ENCODE measurements around the gene ATF5. TPM values are rescaled to one million over a fixed set of nuclear protein-coding genes. Genes with fewer than 3 reads are reported as not detected.

The ATF5 gene
- 5.1 and 5.2 TPM in 2 replicates for total RNA-seq

GRCh38 chr19:49929121-49929610, at the start of gene ATF5, which contains the start of gene NUP62:
ATF5 (plus strand) TSS chr19:49929205; CDS start chr19:49930851, 1,646 bp downstream.
NUP62 (minus strand) TSS chr19:49929504; CDS start chr19:49909807, 19,697 bp downstream.
- DNase-seq (ENCODE audit: low read depth, low spot score): no peak

GRCh38 chr19:49879243-49879963, 49.6 kb upstream of the ATF5 start:
- DNase-seq (ENCODE audit: low read depth, low spot score): no peak

- no peak for DNase-seq (ENCODE audit: low read depth, low spot score)
These were observed 48.7 kb upstream of the ATF5 start for GRCh38 chr19:49880162-49880869.

GRCh38 chr19:49881186-49881585, 47.8 kb upstream of the ATF5 start:
- DNase-seq (ENCODE audit: low read depth, low spot score): no peak

- DNase-seq (ENCODE audit: low read depth, low spot score): no peak
These were observed 47.2 kb upstream of the ATF5 start for GRCh38 chr19:49881672-49882394.

GRCh38 chr19:49882643-49883042, 46.4 kb upstream of the ATF5 start:
- DNase-seq (ENCODE audit: low read depth, low spot score): no peak

- no peak for DNase-seq (ENCODE audit: low read depth, low spot score)
These were observed 45.9 kb upstream of the ATF5 start for GRCh38 chr19:49883094-49883493.

- no peak for DNase-seq (ENCODE audit: low read depth, low spot score)
These were observed 44.9 kb upstream of the ATF5 start for GRCh38 chr19:49884109-49884508.

GRCh38 chr19:49884760-49885159, 44.2 kb upstream of the ATF5 start:
- no peak for DNase-seq (ENCODE audit: low read depth, low spot score)

GRCh38 chr19:49887037-49887664, 41.9 kb upstream of the ATF5 start:
- no peak for DNase-seq (ENCODE audit: low read depth, low spot score)

- DNase-seq (ENCODE audit: low read depth, low spot score): no peak
These were observed 41.1 kb upstream of the ATF5 start for GRCh38 chr19:49887665-49888509.

- no peak for DNase-seq (ENCODE audit: low read depth, low spot score)
These were observed 40.5 kb upstream of the ATF5 start for GRCh38 chr19:49888510-49888824.

GRCh38 chr19:49889038-49889686, 39.8 kb upstream of the ATF5 start:
- DNase-seq (ENCODE audit: low read depth, low spot score): no peak

- DNase-seq (ENCODE audit: low read depth, low spot score): no peak
These were observed 39.2 kb upstream of the ATF5 start for GRCh38 chr19:49889687-49890348.

- no peak for DNase-seq (ENCODE audit: low read depth, low spot score)
These were observed 38.4 kb upstream of the ATF5 start for GRCh38 chr19:49890349-49891311.

GRCh38 chr19:49891393-49891792, 37.6 kb upstream of the ATF5 start:
- DNase-seq (ENCODE audit: low read depth, low spot score): no peak

GRCh38 chr19:49892716-49893115, 36.3 kb upstream of the ATF5 start:
- no peak for DNase-seq (ENCODE audit: low read depth, low spot score)

- DNase-seq (ENCODE audit: low read depth, low spot score): no peak
These were observed 34.9 kb upstream of the ATF5 start for GRCh38 chr19:49894011-49894664.
